GM23338 (cell line): ENCODE results near the gene SLC41A3.

Experiments used
- EZH2 ChIP-seq: fragments of 200-600 bp; sonication (generic); IDR thresholded peaks from one replicate; pipeline ENCODE4 v1.8.0; 2017; ENCODE audit warnings: antibody characterized with exemption, mild to moderate bottlenecking, low read depth; ENCODE audit not compliant: unreplicated experiment
- EZH2phosphoT487 ChIP-seq: fragments of 200-600 bp; sonication (generic); IDR thresholded peaks from one replicate; pipeline ENCODE4 v1.8.1; 2018; ENCODE audit warnings: antibody characterized with exemption; ENCODE audit not compliant: unreplicated experiment
- POLR2AphosphoS5 ChIP-seq: IDR thresholded peaks from 2 replicates; pipeline ENCODE4 v1.6.1; 2016; ENCODE audit warnings: antibody characterized with exemption, low read depth
- ZNF114 ChIP-seq: fragments of 250-450 bp; sonication (Bioruptor Pico); IDR thresholded peaks from 2 replicates; pipeline ENCODE4 v1.5.0; 2020; ENCODE audit warnings: mild to moderate bottlenecking, moderate library complexity
- TF ChIP-seq, protein P1 (sequence below), 2 experiments: fragments of 200-600 bp in 1 of 2; sonication (generic) in 1 of 2; conservative IDR thresholded peaks; 2 replicates each; pipeline versions ENCODE4 v1.5.1 to v1.6.1; 2016 to 2017; ENCODE audit warnings: antibody characterized with exemption in 2 of 2, low read depth in 2 of 2, mild to moderate bottlenecking in 2 of 2, moderate library complexity in 1 of 2

DNA sequence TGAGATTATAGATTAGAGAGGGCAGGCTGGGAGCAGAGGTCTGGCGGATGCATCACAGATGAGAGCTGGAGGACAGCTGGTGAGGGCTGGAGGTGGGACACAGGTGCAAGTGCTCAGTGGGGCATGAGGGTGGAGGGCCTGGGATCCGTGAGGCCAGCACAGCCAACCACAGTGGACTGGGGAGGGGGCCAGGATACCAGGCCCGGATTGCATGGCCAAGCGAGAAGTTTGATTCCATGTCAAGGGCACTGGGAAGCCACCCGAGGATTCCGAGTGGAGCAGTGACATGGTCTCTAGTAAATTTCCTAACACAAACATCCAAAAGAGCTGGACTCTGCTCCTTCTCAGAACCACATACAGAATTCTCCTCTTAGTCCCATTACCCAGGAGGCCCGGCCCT is 44.0 kb upstream of the SLC41A3 start:
- TF ChIP-seq ZNF114 (CRISPR knock-in tag): no peak
- TF ChIP-seq, protein P1, sequence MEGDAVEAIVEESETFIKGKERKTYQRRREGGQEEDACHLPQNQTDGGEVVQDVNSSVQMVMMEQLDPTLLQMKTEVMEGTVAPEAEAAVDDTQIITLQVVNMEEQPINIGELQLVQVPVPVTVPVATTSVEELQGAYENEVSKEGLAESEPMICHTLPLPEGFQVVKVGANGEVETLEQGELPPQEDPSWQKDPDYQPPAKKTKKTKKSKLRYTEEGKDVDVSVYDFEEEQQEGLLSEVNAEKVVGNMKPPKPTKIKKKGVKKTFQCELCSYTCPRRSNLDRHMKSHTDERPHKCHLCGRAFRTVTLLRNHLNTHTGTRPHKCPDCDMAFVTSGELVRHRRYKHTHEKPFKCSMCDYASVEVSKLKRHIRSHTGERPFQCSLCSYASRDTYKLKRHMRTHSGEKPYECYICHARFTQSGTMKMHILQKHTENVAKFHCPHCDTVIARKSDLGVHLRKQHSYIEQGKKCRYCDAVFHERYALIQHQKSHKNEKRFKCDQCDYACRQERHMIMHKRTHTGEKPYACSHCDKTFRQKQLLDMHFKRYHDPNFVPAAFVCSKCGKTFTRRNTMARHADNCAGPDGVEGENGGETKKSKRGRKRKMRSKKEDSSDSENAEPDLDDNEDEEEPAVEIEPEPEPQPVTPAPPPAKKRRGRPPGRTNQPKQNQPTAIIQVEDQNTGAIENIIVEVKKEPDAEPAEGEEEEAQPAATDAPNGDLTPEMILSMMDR (conservative IDR thresholded peaks at IDR 0.05; ENCODE audit: low read depth in 2 of 2): no peak
- TF ChIP-seq POLR2AphosphoS5: no peak
- no peak for TF ChIP-seq EZH2phosphoT487
- TF ChIP-seq EZH2: no peak
